ENCODE data around the gene ZNF281. TPM values are rescaled to one million over a fixed set of nuclear protein-coding genes. Genes with fewer than 3 reads are reported as not detected.

Gene ZNF281
- total RNA-seq, 4 donors from 2014 or later, result 6.3 to 12.2 (median 8.7) TPM

DNA sequence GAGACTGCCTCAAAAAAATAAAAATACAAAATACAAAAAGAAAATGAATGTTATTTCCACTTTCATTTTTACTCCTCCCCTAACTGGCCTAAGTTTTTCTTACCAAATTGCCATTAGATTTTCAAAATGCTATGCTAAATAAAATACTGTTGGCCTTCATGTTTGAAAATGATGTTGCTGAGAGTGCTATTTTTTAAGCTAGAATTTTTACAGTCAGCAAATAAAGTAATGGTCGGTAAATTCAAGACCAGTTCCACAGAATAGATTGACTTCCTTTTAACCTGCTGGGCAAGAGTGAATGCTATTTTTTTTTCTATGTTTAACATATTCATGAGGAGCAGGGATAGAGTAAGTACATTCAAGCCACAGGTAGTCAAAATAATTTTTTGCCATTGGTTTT lies 31.7 kb downstream of the ZNF281 start:
- H3K36me3 ChIP-seq, result no peaks in the 10 kb centered on the region
- DNase-seq, result no peak
- H3K4me1 ChIP-seq, result no peaks in the 10 kb centered on the region
- no peaks in the 10 kb centered on the region for H3K9me3 ChIP-seq
- TF ChIP-seq, protein P1, sequence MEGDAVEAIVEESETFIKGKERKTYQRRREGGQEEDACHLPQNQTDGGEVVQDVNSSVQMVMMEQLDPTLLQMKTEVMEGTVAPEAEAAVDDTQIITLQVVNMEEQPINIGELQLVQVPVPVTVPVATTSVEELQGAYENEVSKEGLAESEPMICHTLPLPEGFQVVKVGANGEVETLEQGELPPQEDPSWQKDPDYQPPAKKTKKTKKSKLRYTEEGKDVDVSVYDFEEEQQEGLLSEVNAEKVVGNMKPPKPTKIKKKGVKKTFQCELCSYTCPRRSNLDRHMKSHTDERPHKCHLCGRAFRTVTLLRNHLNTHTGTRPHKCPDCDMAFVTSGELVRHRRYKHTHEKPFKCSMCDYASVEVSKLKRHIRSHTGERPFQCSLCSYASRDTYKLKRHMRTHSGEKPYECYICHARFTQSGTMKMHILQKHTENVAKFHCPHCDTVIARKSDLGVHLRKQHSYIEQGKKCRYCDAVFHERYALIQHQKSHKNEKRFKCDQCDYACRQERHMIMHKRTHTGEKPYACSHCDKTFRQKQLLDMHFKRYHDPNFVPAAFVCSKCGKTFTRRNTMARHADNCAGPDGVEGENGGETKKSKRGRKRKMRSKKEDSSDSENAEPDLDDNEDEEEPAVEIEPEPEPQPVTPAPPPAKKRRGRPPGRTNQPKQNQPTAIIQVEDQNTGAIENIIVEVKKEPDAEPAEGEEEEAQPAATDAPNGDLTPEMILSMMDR (IDR thresholded peaks at IDR 0.05), result no peak
- TF ChIP-seq POLR2A (IDR thresholded peaks at IDR 0.05), result no peak
- no peak overlapping the region for H3K27ac ChIP-seq
- no peak overlapping the region for H3K4me3 ChIP-seq
- no peaks in the 10 kb centered on the region for H3K27me3 ChIP-seq

DNA sequence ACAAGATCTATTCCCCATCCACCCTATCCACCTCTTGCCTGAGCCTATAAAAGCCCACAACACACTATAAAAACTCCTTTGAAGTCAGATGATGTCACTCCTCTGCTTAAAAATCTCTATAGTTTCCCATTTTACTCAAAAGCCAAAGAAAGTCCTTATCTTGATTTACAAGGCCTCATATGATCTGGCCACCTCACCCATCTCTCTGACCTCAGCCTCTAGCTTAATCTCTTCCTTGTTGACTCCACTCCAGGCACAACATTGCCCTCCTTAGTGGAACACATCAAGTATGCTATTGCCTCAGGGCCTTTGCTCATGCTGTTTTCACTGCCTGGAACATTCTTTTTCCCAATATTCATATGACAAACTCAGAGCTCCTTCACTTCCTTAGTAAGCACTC lies 33.3 kb downstream of the ZNF281 start:
- no peak for TF ChIP-seq POLR2A (IDR thresholded peaks at IDR 0.05)
- TF ChIP-seq, protein P1 (IDR thresholded peaks at IDR 0.05), result no peak
- H3K27ac ChIP-seq, result no peak overlapping the region
- H3K9me3 ChIP-seq, result no peaks in the 10 kb centered on the region
- H3K36me3 ChIP-seq, result no peaks in the 10 kb centered on the region
- DNase-seq, result no peak
- no peaks in the 10 kb centered on the region for H3K27me3 ChIP-seq
- H3K4me1 ChIP-seq, result no peaks in the 10 kb centered on the region
- H3K4me3 ChIP-seq, result no peak overlapping the region

DNA sequence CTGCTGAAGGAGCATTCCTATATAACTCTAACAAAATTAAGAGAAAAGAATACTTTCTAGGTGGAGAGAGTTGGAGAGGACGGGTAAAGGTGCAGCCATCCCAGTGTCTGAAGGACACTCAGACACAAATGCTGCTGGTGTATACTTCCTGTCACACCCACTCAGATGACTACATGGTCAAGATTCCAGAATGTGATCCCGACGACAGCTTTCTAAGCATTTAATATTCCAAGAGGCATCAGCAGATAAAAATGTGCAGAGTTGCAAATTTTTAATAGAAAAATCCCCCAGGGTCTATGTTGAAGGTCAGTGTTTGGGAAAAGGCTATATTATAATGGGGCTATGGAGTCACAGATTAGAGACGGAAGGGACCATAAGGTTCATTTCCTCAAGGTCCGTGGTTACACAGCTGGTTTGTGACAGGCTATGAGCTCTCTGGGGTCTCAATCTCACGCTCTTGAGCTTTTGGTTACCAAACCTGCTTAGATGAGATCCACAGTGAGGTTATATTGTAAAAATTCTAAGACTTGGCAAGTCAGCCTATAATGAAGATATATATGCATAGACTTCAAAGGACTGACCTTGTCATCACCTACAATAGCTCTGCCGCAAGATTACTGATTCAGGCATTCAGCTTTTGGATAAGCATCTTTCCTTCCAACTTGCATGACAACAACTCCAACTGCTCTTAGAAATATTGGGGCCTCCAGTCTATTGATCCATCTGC lies 35.1 kb downstream of the ZNF281 start:
- no peaks in the 10 kb centered on the region for H3K27me3 ChIP-seq
- TF ChIP-seq POLR2A (IDR thresholded peaks at IDR 0.05), result no peak
- TF ChIP-seq, protein P1 (IDR thresholded peaks at IDR 0.05), result no peak
- H3K4me3 ChIP-seq, result no peak overlapping the region
- H3K36me3 ChIP-seq, result no peaks in the 10 kb centered on the region
- no peaks in the 10 kb centered on the region for H3K9me3 ChIP-seq
- H3K4me1 ChIP-seq, result no peaks in the 10 kb centered on the region
- no peak for DNase-seq
- no peak overlapping the region for H3K27ac ChIP-seq

DNA sequence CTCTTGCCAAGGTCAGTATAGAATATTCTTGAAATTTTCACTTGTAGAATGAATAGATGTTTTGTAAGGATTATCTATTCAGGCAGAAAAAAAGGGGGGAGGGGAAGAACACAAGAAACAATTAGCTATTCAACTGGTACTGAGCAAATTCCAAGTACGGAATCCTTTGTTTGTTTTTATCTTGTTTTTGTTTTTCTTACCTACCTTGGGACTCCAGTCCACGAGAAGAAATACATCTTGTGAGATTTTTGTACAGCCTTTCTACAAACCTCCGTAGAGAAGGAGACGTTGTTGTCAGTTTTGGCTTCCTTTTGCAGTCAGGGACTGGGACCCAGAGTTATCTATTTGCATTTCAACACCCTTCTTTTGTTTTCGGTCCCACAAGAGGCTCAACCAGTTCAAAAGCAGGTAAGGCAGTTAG lies 36.0 kb downstream of the ZNF281 start:
- Histone ChIP-seq H3K4me1 (no peaks in the 10 kb centered on the region), H3K36me3 (no peaks in the 10 kb centered on the region), H3K9me3 (no peaks in the 10 kb centered on the region), H3K27me3 (no peaks in the 10 kb centered on the region), H3K4me3 (no peak overlapping the region), H3K27ac (no peak overlapping the region)
- TF ChIP-seq POLR2A (IDR thresholded peaks at IDR 0.05), result no peak
- TF ChIP-seq, protein P1 (IDR thresholded peaks at IDR 0.05), result no peak
- DNase-seq, result no peak

DNA sequence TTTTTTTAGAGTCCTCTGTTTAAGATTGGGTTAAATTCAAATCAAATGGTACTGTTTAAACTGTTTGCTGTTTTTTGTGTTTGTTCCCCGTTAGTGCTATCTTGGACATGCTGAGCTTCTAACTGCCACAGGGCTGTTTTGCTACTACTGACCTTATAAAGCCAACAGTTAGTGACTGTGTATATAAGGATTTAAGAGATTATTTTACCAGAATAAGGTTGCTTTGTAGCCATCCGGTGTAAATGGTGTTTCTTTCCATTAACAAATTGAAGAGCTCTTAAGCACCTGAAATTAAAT lies 37.0 kb downstream of the ZNF281 start:
- Histone ChIP-seq H3K27ac (no peak overlapping the region), H3K9me3 (no peaks in the 10 kb centered on the region), H3K27me3 (no peaks in the 10 kb centered on the region), H3K4me3 (no peak overlapping the region), H3K4me1 (no peaks in the 10 kb centered on the region), H3K36me3 (no peaks in the 10 kb centered on the region)
- no peak for DNase-seq
- TF ChIP-seq, protein P1 (IDR thresholded peaks at IDR 0.05), result no peak
- TF ChIP-seq POLR2A (IDR thresholded peaks at IDR 0.05), result no peak

Measured in Peyer's patch (tissue), 4 donors.